GM08714 (cell line): ENCODE measurements around the gene NCAPG2.

Source experiments
- H3K4me3 ChIP-seq: fragments of 200-500 bp; sonication (Bioruptor generic); 2 replicates; pipeline ENCODE4 v1.5.1; 2014; ENCODE audit warnings: mild to moderate bottlenecking, low read length, inconsistent platforms
- ZNF274 ChIP-seq: IDR thresholded peaks from 2 replicates; pipeline ENCODE4 v1.6.1; 2012; ENCODE audit warnings: mild to moderate bottlenecking, low read depth, low read length

NCAPG2 gene

DNA sequence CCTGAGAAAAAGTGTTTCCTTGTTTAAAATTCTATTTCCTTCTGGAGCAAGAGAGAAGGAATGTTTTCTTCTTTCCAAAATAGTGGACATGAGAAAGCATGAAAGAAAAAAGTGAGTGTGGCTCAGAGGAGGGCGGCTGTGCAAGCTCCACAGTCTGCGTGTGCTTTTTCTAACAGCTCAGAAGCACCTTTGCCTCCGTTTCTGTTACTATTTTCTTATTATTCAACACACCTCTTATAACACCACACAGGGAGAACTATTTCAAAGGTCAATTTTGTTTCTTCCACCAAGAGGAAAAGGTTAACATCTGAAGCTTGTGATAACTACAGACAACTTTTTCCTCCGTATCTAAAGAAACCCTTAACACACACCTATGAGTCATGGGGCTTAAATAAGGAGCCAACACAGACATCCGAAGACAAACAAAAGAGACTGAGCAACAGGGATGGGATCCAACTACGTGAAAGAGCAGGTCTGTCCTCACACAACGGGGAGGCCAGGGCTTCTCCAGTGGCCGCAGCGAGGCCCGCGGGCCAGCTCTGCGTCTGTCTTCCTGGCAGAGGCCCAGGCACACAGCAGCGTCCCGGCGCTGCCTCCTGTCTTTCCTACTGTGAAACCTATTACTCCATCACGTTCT is 36.2 kb upstream of the NCAPG2 start:
- H3K4me3 ChIP-seq: no peak overlapping the region

DNA sequence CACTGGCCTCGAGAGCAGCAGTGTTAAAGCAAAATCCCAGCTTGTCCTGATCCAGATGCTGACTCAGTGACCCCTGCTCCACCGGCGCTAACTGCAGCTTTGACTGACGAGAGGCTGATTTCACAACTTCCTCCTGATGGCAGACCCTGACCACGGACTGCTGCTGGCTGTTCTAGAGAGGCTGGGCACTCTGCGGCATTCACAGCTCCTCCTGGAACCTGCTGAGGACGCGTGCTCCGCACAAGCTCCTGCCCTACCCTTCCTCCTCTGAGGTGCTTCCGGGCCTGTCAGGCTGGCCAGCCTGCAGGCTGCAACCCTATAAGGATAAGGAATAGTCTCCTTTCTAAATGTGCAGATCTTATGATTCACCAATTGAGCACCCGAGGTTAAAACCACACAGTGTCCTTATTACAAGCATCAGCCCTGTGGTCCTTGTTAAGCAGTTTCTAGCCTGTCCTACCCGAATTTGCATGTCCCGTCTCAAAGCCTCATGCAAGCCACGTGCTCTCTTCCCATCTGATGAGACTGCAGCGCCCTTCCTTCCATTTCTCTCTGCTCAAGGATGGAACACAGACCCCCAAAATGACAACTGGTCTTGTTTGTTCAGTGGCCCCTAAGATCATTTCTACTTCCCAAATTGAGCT is 35.5 kb upstream of the NCAPG2 start:
- no peak for TF ChIP-seq ZNF274
- H3K4me3 ChIP-seq: no peak overlapping the region

More for the DNA sequence above, 36.2 kb upstream of the NCAPG2 start:
- no peak for TF ChIP-seq ZNF274

DNA sequence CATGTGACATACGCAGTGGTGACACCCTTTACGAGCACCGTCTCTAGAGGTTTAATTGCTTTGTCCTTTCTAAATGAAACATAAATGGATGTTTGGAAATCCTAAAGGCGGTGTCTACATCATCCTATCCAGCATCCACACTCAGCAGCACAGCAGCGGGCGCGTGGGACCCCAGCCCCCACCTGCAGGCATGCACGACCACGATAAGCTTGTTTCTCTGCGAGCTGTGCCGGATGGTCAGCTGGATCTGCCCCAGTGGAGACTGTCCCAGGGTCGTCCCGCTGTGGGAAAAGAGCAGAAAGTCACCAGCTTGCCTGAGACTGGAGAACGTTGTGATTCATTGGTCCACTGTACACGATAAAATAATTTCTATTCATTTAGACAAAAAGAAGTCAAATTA is 34.2 kb upstream of the NCAPG2 start:
- no peak overlapping the region for H3K4me3 ChIP-seq
- no peak for TF ChIP-seq ZNF274

DNA sequence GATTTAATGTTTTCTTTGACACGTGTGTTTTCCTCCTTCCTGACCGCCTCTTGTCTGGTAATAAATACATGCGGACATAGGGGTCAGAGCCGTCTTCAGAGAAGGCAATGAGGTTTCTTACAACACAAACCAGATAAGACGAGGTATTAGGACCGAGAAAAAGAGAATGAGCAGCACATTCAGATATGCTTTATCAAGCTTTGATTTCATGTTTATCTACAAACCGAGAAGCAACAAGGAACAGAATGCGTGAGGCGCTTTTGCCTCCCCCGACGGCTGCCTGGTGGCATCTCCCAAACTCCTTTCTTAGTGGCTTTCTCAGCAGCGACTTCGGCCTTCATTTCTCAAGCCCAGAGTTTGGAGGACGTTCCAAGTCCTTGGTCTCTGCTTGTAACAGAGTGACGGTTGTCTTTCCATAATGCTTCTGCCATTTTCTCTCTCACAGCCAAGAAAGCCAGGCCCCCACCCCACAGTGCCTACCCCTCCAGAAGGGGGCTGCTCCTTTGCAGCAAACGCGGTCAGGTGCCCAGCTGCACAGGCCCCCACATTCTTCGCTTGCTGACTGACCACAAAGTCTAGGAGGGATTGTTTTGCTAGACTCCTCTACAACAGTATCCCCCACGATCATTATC is 32.6 kb upstream of the NCAPG2 start:
- no peak for TF ChIP-seq ZNF274

DNA sequence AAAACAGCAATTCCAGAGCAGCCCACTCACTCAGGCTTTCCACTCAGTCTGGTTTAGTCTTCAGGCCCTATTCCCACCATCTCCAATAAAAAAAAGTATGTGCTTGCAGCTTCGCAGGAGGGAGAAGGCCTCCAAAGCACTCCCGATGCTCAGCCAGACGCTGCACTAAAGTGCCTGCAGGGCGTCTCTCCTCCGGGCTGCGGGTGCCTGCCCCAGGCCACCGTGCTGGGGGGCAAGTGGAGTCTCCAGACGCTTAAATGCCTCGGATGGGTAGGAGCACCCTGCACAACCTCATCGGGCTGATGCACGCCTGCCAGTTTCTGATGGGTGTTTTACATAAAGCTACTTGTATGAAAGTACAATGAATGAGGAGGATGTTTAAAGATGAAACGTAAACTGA is 31.3 kb upstream of the NCAPG2 start:
- H3K4me3 ChIP-seq: no peak overlapping the region
- TF ChIP-seq ZNF274: no peak

More for the DNA sequence above, 32.6 kb upstream of the NCAPG2 start:
- H3K4me3 ChIP-seq: no peak overlapping the region

DNA sequence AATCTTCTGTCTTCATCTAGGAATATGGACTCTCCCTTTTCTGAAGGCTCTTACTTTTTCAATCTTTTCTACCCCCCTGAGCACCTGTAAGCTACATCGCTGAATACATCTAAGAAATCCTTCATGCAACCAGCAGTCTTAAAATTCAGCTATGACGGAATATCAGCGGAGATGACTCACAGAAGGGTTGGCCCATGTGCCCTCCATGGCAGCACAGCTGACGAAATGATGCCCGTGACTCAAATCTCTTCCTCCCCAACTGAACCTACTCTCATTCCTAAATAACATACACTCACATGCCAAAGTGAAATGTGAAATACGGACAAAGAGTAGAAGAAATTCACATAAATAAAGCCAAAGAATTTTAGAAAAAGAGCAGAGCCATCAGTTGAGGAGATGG is 30.3 kb upstream of the NCAPG2 start:
- no peak overlapping the region for H3K4me3 ChIP-seq
- TF ChIP-seq ZNF274: no peak

DNA sequence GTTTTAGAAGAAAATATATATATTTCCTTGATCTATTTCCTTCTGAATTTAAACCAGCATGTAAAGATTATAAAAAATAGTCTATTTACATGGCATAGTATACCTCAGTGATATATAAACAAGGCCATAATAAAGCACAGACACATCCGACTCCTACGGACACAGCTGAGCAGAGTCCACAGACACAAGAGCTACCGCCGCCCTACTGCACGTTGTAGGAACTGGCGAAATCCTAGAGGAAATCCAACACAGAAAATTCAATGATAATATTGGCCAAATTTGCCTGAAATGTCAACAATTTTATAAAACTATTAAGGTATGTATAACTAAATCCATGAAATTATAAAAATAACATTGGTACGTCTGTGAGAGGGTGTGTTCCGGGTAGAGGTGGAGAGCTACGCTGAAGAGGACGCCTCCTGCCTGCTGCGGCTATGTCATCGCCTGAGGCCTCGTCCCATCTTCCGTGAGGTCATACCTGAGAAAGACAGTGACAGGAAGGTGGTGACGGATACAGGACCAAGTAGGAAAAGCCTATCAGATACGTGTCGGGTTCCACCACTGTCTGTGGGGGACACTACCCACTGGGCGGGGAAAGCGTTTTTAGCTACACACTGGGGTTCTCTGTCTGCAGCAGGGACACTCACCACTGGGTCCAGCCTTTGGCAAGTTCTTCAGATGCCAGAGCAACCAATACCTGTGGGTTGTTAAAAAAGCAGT is 29.3 kb upstream of the NCAPG2 start:
- TF ChIP-seq ZNF274: no peak
- H3K4me3 ChIP-seq: no peak overlapping the region

DNA sequence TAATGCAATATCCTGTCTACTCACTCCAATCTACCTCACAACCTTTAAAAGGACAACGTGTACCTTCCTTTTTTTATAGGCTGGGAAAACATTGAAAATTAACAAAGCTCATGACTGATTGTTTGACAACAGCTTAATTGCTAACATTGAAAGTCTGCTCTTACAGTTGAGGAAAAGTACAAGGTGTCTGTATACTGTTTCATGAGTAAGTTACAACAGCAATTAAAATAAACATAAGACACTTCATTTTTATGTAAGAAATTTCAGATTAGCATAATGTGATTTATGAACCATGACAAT is 28.6 kb upstream of the NCAPG2 start:
- H3K4me3 ChIP-seq: no peak overlapping the region
- TF ChIP-seq ZNF274: no peak

DNA sequence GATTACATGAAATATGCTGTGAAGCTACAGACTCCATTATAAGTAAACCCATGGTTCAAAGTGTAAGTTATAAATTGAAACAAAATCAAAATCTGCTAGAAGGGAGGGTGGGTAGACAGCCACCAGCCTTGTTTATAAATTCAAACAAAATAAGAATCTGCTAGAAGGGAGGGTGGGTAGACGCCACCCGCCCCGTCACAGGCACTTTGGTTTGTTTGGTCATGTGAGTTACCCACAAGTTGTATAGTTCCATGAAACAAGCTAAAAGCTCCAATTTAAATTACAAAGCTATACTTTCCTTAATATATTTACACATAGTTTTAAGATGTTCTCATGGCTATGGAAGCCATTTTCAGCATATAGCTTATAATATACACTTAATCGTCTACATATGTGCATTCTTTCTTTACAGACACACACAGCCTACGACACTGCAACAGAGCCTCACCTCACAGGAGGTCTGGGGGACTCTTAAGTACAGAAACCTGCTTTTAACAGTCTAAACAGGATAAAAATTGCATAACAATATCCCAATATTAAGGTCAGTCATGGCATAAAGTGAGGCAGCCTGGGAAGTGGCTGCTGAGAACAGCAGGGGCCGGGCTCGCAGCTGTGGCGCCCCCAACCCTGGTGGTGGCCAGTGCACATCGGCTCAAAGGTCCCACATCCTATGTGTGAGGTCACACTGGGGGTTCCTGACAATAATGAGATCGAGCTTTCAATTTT is 28.1 kb upstream of the NCAPG2 start:
- TF ChIP-seq ZNF274: no peak
- H3K4me3 ChIP-seq: no peak overlapping the region

DNA sequence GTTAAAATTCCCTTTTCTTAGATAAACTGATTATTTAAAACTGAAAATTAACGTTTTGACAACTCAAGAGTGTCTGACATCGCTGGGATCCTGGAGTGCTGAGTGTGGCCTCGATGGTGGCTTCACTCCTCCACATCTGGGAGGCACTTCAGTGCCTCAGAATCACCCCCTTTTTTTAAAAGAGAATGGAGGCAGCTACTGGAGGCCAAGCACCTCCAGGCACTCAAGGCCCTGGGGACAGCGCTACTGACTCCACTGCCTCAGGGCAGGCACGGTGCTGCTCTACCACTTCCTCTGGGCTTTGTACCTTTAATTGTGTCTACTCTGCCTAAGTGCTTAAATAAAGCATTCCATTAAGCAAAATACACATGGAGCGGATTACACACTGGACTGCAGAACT is 27.2 kb upstream of the NCAPG2 start:
- TF ChIP-seq ZNF274: no peak
- no peak overlapping the region for H3K4me3 ChIP-seq

DNA sequence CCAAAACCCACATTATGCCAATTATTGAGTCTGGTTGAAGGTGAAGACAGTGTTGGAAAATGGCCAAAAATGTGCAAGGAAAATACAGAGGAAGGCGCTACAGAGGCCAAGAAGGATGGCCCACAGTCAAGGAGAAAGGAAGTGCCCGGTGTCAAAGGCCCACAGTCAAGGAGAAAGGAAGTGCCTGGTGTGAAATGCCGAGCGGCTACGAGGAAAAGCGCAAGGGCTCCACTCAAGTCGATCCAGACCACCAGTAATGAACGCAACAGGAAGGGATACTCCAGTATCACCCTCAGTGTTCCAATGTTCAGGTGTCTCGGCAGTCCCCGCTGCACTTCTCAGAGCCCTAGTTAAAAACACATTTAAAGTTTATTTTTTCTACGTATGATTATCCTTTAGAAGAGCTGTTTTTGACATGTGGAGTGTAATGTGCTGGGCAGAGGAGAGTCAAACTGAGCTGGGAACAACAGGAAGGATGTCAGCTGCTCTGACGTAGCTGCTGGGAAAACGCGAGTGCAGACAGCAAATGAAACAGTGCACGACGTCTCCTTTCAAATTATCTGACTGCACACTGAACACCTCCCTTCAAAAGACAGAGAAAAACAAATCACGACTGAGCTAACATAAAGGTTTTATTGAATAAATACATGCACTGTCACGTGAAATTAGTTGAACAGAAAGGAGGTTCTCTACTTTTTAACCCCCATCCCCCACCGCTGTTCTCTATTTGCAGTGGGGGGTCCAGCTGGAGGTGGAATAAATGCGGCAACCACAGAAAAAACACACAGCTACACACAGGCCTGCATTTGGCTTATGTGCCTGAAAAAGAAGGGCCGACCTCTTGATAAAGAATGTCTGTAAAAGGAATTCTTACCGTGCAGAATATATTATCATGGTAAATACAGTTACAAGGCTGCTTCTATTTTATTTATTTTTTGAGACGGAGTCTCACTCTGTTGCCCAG is 26.1 kb upstream of the NCAPG2 start:
- no peak for TF ChIP-seq ZNF274

DNA sequence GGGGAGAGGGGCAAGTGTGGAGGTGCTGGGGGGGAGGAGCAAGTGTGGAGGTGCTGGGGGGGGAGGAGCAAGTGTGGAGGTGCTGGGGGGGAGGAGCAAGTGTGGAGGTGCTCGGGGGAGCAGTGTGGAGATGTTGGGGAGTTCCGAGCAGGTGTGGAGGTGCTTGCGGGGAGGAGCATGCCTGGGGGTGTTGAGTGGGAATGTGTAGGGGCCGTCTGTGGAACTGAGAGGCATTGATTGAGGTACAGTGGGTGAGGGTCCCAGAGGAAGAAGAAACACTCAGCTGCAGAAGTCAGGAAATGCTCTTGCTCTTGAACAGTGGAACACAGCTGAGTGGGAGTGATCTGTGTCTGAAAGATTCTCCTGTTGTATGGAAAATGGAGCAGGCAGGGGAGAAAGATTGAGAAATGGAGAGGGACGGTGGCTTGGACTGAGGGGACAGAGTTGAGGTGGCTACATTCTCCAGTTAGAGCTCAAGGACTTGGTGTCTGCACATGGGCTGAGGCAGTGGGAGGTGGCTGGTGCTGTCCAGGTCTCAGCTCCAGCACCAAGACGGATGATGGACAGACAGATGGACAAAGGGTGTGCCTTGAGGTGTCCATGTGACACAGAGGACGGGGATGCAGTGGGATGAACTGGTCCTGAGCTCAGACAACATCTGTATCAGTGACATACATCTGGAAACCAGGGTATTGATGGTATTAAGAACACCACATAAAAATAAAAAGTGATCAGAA is 25.2 kb upstream of the NCAPG2 start:
- no peak for TF ChIP-seq ZNF274
- H3K4me3 ChIP-seq: no peak overlapping the region

More for the DNA sequence above, 26.1 kb upstream of the NCAPG2 start:
- no peak overlapping the region for H3K4me3 ChIP-seq
